ENCODE results near the gene PLXND1. TPM values are rescaled to one million over a fixed set of nuclear protein-coding genes. Genes with fewer than 3 reads are reported as not detected.

PLXND1 gene
- total RNA-seq, 1 experiment from 2014 or later: 47.3 TPM

- H3K9me3 ChIP-seq (ENCODE audit: control insufficient read depth in 1 of 2, insufficient read depth in 1 of 2, low read depth in 1 of 2, low read length in 2 of 2): no peaks in the 10 kb centered on the region
- no peak overlapping the region for H3K27ac ChIP-seq (ENCODE audit: low read depth, low read length)
- H3K9me2 ChIP-seq (ENCODE audit: insufficient read depth): no peaks in the 10 kb centered on the region
- BruUV-seq (replicated peaks): no TSS peak
- RAD21 ChIA-PET (ENCODE audit: low non-redundant PET in 1 of 2, low total read pairs in 2 of 2, uncharacterized antibody in 2 of 2, unreplicated experiment in 2 of 2): interaction anchor here in 1 of 2 experiments (0.6 kb wide), 1 partner anchor 20 kb away, joined by 3 read pairs; no protein-coding TSS in a partner anchor
- ATAC-seq: no peak
- no peaks in the 10 kb centered on the region for H4K20me1 ChIP-seq (ENCODE audit: insufficient read depth)
- CTCF ChIA-PET: no interaction called here
- DNase-seq (ENCODE audit: low read depth, low spot score): no peak
- no peaks in the 10 kb centered on the region for H3K4me1 ChIP-seq (ENCODE audit: control insufficient read depth in 1 of 2, insufficient read depth in 2 of 2, low read length in 2 of 2)
- H3K36me3 ChIP-seq (ENCODE audit: control insufficient read depth in 1 of 2, insufficient read depth in 2 of 2, low read length in 2 of 2): no peaks in the 10 kb centered on the region; a peak in 1 of 4 replicates
- H3K4me2 ChIP-seq (ENCODE audit: low read length): no peak overlapping the region
- H2AFZ ChIP-seq (ENCODE audit: low read depth, low read length, poor library complexity, severe bottlenecking): no peak overlapping the region
- POLR2A ChIA-PET: no interaction called here
- H3K27me3 ChIP-seq (ENCODE audit: insufficient read depth, low read length): no peaks in the 10 kb centered on the region
- no peak overlapping the region for H3K4me3 ChIP-seq (replicated peaks in 1 of 2; ENCODE audit: low read depth in 1 of 2, low read length in 2 of 2)
- intact Hi-C loops (cut with micrococcal nuclease): no loop called here
- H3K9ac ChIP-seq (ENCODE audit: low read length): no peak overlapping the region
- no peaks in the 10 kb centered on the region for H3K79me2 ChIP-seq (ENCODE audit: insufficient read depth, low read length)
- no peak for TF ChIP-seq ZNF274 (IDR thresholded peaks at IDR 0.05; ENCODE audit: low read depth, low read length)
- TF ChIP-seq SIN3A (IDR thresholded peaks at IDR 0.05; ENCODE audit: low read depth): no peak
- no peak for TF ChIP-seq CTCF (IDR thresholded peaks at IDR 0.05 in 2 of 3, conservative IDR thresholded peaks at IDR 0.05 in 1 of 3; ENCODE audit: borderline replicate concordance in 1 of 3, insufficient read depth in 1 of 3, low read depth in 2 of 3, low read length in 2 of 3)
- TF ChIP-seq EGR1 (IDR thresholded peaks at IDR 0.05; ENCODE audit: low read depth): no peak
- no peak for TF ChIP-seq JUND (IDR thresholded peaks at IDR 0.05)
- TF ChIP-seq CEBPB (IDR thresholded peaks at IDR 0.05; ENCODE audit: low read depth): no peak
- no peak for TF ChIP-seq TCF7L2 (IDR thresholded peaks at IDR 0.05; ENCODE audit: borderline replicate concordance, extremely low read depth, insufficient read depth, insufficient read length)
- no peak for TF ChIP-seq ELF1 (IDR thresholded peaks at IDR 0.05; ENCODE audit: borderline replicate concordance, low read depth)
- TF ChIP-seq ZBTB33 (IDR thresholded peaks at IDR 0.05; ENCODE audit: extremely low read depth, insufficient replicate concordance, low read length): no peak
- no peak for TF ChIP-seq FOSL1 (IDR thresholded peaks at IDR 0.05; ENCODE audit: low read depth)
- no peak for TF ChIP-seq POLR2A (IDR thresholded peaks at IDR 0.05; ENCODE audit: borderline replicate concordance, extremely low read depth, insufficient read depth, insufficient read length)
- TF ChIP-seq EZH2 (IDR thresholded peaks at IDR 0.05): no peak
- no peak for TF ChIP-seq YY1 (IDR thresholded peaks at IDR 0.05; ENCODE audit: extremely low read depth, insufficient replicate concordance, low read depth, low read length)
- TF ChIP-seq MAX (IDR thresholded peaks at IDR 0.05): no peak
- no peak for TF ChIP-seq EZH2phosphoT487 (IDR thresholded peaks at IDR 0.05; ENCODE audit: borderline replicate concordance)
Observed at GRCh38 chr3:129555616-129556357, 50.7 kb downstream of the PLXND1 start.

All from HCT116 (cell line).